GM18873 (cell line): Measurements from ENCODE around the gene MAGEA12.
"Not testable (repeated sequence)": the region's sequence is repeated elsewhere in the genome, so short reads cannot be mapped to it uniquely, and the experiment has no call there.

Experiments used
- ATAC-seq: cut with Tn5 transposase; IDR thresholded peaks from one replicate; pipeline ENCODE4 v1.9.1; 2021; ENCODE audit warnings: mild to moderate bottlenecking, moderate library complexity, moderate number of reproducible peaks; ENCODE audit not compliant: unreplicated experiment, low FRiP score

Gene MAGEA12

GRCh38 chrX:152733261-152733975, at the start of gene MAGEA12, which contains the start of gene CSAG1:
Gene MAGEA12, plus strand, starts transcription at chrX:152733757. Its CDS starts 2,405 bp downstream, at chrX:152736162.
Gene CSAG1, minus strand, starts transcription at chrX:152733721. Its CDS starts 1,261 bp downstream, at chrX:152732460.
- no peak for ATAC-seq

GRCh38 chrX:152697952-152698931, 35.3 kb upstream of the MAGEA12 start, which contains the start of gene MAGEA3:
Gene MAGEA3, plus strand, starts transcription at chrX:152698794. Its CDS starts 2,039 bp downstream, at chrX:152700833.
- ATAC-seq: not testable (repeated sequence)

- ATAC-seq: not testable (repeated sequence)
Measured at GRCh38 chrX:152700390-152700789, 33.2 kb upstream of the MAGEA12 start.

GRCh38 chrX:152706500-152706899, 27.1 kb upstream of the MAGEA12 start:
- ATAC-seq: not testable (repeated sequence)

GRCh38 chrX:152709173-152709572, 24.4 kb upstream of the MAGEA12 start, which contains the start of gene CSAG2:
Gene CSAG2, minus strand, starts transcription at chrX:152709273. Its CDS starts 161 bp downstream, at chrX:152709112.
- ATAC-seq: not testable (repeated sequence)

GRCh38 chrX:152713195-152713594, 20.4 kb upstream of the MAGEA12 start:
- not testable (repeated sequence) for ATAC-seq

- ATAC-seq: not testable (repeated sequence)
Measured at GRCh38 chrX:152713815-152714787, 19.5 kb upstream of the MAGEA12 start, which contains the start of gene MAGEA2B. Gene MAGEA2B, plus strand, starts transcription at chrX:152714628. Its CDS starts 2,479 bp downstream, at chrX:152717107.

GRCh38 chrX:152725409-152725808, 8.1 kb upstream of the MAGEA12 start:
- ATAC-seq: no peak

- ATAC-seq: not testable (repeated sequence)
Measured at GRCh38 chrX:152734143-152734858, 744 bp downstream of the MAGEA12 start.

- no peak for ATAC-seq
Measured at GRCh38 chrX:152735101-152735500, 1.5 kb downstream of the MAGEA12 start.

GRCh38 chrX:152735860-152736511, 2.4 kb downstream of the MAGEA12 start:
- ATAC-seq: no peak

- ATAC-seq: not testable (repeated sequence)
Measured at GRCh38 chrX:152736528-152736927, 3.0 kb downstream of the MAGEA12 start.

- no peak for ATAC-seq
Measured at GRCh38 chrX:152738560-152738959, 5.0 kb downstream of the MAGEA12 start.

GRCh38 chrX:152753686-152754650, 20.4 kb downstream of the MAGEA12 start, which contains the start of gene MAGEA2:
Gene MAGEA2, minus strand, starts transcription at chrX:152753842. Its CDS starts 2,479 bp downstream, at chrX:152751363.
- not testable (repeated sequence) for ATAC-seq

- ATAC-seq: not testable (repeated sequence)
Measured at GRCh38 chrX:152754871-152755270, 21.3 kb downstream of the MAGEA12 start.

GRCh38 chrX:152758918-152759317, 25.4 kb downstream of the MAGEA12 start, which contains the start of gene CSAG3:
Gene CSAG3, plus strand, starts transcription at chrX:152759218.
- not testable (repeated sequence) for ATAC-seq

- ATAC-seq: not testable (repeated sequence)
Measured at GRCh38 chrX:152759544-152759943, 26.0 kb downstream of the MAGEA12 start.
